ENCODE results near the gene TMEM245. TPM values are rescaled to one million over a fixed set of nuclear protein-coding genes. Genes with fewer than 3 reads are reported as not detected.

TMEM245 gene
- total RNA-seq, 1 donor from 2014 or later: 168 TPM

DNA sequence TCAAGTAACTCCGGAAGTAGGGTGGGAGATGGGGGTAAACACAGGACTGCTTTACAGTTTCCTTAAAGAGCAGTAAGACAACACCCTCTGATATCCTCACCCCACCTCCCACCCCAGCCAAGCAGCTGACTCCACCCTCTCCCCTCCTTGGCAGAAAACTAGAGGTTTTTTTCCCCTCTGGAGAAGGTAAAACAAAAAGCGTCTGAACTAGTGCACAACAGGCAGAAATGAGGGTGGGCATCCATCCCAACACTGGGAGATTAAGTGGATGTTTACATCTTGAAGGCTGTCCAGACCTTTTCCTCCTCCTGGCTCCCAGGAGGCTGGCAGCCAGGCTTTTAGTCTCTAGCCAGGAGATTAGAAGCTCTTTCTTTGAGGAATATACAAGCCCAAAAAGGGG, 92.6 kb downstream of the TMEM245 start:
- no peak for DNase-seq (ENCODE audit: low read depth)

GRCh38 chr9:109026306-109026705, 93.4 kb downstream of the TMEM245 start:
- DNase-seq (ENCODE audit: low read depth): no peak

DNA sequence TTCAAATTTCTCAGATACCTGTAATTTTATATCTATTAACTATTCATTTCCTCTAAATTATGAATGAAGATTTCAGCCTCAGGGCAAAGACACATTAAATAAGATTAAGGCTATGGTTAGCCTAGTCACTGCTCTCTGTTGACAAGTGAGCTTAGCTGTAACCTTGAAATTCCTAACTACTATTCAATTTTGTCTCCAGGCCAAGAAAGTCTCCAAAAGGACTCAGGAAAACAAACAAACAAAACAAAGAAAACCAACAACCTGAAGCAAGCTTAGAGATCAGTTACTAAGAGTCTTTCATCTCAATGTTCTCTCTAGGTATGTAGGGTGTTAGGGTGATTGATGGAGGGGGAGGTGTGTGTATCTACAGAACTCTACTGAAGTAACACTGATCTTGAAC, 96.9 kb downstream of the TMEM245 start:
- DNase-seq (ENCODE audit: low read depth): peak; percentile 70

DNA sequence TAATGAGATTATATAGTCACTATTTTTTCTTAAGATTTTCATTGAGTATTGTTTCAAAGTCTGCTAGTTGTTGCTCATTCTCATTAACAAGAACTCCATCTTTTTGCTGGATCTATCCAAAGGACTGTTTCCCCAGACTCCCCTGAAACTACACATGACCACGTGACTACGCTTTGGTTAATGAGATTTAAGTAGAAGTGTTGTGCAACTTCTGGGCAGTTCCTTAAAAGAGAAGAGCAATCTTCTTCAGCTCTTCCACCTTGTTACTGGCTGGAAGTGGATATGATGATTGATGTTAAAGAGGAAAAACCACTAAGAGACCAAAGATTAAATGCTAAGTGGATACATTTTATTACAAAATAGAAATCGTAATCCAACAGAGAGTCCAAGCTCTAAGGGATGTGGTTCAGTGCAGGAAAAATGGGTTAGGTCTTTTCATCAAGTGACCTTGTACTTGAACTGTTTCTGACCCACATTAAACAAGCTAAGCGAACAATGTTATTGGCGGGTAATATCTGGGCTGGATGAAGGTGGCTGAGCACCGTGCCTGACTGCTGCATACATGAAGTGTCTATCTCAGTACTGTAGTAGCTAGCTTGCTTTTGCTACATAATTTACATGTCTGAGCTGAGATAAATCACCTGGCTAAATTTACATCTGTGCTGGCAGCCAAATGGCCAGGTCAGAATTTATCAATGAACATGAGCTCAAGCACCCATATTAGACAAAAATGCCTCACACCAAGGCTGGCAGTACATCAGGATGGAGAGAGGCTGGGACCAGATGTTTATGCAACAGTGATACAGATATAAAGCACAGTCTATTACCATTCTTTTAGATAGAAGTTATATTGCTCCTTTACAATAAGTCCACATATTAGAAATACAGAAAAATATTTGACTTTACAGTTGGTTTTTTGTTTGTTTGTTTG, 98.9 kb downstream of the TMEM245 start:
- no peak for DNase-seq (ENCODE audit: low read depth)

DNA sequence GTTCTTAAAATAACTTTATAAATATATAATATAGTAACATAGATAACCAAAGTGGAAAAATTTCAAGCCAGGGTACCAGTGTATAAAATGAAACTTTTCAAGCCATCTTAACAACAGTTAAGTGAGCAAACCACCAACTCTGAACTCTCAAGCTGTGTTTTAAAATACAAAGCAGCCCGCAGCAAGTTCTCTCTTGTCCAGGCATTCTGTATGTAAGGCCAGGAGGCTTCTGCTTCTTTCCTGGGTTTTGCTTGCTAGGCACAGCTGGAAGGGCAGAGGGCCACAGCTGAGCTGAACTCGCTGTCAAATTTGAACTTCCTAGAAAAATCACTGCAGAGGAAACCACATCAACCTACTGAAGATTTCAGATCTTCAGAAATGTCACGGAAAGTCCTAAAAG, 99.6 kb downstream of the TMEM245 start:
- no peak for DNase-seq (ENCODE audit: low read depth)

DNA sequence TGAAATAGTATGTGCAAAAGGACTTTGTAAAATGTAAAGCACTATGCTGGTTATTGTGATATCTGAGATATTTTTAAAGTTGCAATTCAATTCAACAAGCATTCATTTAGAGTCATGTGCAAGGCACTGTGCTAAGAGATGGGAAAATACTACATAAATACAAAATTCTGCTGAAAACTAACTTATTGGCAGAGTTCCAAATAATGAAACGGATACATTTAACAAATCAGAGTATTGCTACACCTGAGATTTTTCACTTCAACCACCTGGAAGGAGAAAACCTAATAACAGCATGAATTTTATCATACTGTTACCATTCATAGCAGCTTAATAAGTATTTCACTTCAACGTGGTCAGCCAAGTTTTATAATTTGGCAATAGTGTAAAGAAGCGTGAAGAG, 100.3 kb downstream of the TMEM245 start:
- DNase-seq (ENCODE audit: low read depth): no peak

DNA sequence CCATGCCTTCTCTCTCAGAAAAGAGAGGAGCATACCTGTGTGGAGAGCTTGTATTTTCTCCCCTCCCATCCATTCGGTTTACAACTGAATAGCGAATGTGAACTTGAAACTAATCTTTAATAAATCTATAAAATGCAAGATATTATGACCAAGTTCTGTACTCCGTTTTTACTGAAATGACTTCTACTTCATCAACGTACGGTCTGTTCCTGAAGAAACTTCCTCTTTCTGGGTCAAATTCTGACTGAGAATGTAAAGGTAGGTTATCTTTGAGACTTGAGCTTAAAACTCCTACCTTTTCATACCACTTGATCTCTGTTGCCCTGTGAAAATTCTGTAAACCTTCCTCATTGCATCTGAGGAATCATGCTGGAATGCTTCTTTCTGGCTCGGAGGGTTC, 102.3 kb downstream of the TMEM245 start:
- DNase-seq (ENCODE audit: low read depth): no peak

DNA sequence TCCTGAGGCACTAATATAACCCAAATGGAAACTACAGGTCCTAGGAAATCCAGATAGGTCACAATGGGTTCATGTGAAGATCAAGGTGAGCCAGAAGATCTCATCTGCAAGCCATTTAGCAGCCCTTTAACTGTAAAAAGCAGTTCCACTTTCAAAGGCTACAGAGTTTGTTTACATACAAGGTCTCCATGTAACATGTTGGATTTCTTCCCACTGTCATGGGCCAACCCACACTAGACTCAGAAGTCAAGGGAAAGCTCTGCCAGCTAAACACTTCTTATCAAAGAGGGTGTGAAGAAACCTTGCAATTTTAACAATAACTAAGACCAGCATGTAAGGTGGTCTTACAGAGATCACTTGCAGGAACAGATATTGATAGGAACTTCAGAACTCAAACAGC, 102.7 kb downstream of the TMEM245 start:
- peak; percentile 34 for DNase-seq (ENCODE audit: low read depth)

DNA sequence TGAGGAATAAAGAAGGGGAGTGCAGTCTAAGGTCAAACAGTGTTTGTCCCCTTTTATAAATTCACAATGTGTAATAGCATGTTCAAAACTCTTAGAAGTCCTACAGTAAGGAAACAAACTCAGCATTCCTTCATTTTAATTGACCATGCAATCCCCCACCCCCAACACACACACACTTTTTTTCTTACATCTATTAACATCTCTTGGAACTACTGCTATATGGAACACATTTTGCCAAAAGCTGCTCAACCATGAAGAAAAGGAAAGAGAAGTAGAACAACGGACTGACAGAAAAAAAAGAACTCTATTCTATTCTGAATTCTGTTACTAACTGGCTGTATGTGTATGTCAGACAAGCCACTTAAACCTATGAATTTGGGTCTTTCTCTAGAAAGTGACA, 103.6 kb downstream of the TMEM245 start:
- peak; percentile 88 for DNase-seq (ENCODE audit: low read depth)

DNA sequence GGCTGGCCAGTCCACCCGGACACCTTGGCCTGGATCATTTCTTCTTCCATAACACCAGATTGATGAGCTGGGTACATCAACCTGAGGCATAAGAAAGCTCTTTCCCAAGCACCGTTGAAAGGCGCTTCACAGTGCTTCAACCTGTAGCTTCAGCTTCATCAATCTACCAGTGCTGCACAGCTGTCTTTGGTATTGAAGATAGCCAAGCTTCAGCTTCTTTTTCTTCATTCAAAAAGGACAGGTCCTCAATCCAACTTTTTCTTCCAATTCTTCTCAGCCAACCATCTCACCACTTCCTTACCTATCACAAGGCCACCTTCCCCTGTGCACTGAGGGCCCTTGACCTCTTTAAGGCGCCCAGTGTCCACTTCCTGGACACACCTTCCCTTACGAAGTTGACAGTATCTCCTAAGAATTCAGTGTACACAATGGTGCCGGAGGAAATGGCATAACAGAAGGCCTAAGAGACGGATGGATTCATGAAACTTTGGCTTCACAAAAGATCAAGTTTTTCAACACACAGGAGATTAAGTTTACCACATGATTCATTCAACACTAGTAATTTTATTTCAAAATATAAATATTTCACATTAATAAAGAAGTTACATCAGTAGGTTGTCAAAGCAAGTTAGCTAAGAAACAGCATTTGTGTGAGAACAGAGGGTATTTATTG, 105.0 kb downstream of the TMEM245 start:
- no peak for DNase-seq (ENCODE audit: low read depth)

- peak; percentile 93 for DNase-seq (ENCODE audit: low read depth)
These were observed 105.8 kb downstream of the TMEM245 start for GRCh38 chr9:109013679-109014607.

DNA sequence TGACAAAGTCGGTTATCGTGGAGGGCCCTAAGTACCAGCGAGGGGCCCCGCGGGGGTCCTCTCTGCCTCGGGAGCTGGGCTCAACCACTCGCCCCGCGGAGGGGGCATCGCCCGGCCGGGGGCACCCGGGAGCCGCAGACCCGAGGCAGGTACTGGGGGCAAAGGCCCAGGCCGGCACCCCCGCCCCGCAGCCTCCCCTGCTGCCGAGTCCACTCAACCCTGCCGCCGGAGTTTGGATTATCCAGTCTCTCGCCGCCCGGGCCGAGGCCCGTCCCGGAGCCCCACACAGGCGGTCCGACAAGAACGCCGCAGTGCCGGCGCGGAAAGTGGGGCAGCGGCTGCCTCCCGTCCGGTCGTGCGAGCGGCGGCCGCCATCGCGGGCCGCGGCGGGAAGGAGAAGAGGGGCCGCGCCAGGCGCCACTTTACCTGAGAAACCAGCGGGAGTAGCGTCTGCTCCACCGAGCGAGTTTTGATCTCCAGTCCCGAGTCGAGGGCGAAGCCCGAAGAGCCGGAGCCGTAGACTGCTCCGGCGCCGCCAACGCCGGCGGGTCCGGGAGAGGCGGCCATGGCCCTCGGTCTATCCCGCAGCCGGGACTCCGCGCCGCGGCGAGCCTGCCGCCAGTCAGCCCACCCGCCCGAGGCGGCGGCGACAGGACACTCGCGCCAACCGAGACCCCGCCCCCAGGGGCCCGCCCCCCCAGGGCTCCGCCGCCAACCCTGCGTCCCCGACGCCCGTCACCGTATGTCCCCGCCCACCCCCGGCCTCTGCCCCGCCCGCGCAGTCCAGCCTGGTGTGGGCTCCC, 106.7 kb downstream of the TMEM245 start, which contains the start of gene CTNNAL1:
CTNNAL1 (minus strand) TSS at position 624 of the 803 bp plus-strand sequence; CDS start at position 567, 57 bp downstream.
- no peak for DNase-seq (ENCODE audit: low read depth)

DNA sequence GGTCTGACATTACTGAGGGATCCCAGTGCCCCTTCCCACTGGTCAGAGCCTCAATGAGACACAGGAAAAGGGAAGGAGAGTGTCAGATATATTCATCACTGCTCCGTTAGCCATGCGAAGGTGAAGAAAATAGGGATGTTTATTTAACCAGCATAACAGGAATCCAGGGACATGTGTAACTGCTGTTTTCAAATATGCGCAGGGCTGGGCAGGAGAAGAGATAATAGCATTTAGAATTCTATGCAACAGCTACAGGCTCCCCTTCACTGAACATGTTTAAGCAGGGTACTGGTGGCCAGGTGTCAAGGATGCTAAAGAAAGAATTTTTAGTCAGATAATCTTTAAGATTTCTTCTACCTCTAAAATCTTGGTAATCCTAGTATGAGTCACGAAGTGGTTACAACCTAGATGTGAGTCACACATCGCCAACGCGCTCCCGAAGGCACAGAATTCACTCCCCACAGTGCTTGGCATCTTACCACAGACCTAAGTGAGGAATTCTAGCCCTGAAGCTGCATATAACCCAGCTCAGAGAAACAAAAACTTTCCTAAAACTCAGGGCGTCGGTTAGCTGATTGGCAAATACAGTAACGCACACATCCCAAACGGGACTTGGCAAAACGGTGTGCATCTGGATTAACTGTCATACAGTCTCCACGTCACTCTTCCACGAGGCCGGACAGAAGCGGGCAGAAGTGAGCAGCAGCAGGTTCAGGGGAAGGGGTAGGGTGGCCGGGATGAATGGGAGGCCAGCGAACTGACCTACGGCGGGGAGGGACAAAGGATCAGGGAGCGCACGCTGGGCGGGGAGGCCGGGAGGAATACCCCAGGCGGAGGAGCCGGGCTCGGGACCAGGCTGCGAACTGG, 107.5 kb downstream of the TMEM245 start:
- DNase-seq (ENCODE audit: low read depth): peak; percentile 99

- DNase-seq (ENCODE audit: low read depth): peak; percentile 66
These were observed 108.5 kb downstream of the TMEM245 start for GRCh38 chr9:109011231-109011671.

DNA sequence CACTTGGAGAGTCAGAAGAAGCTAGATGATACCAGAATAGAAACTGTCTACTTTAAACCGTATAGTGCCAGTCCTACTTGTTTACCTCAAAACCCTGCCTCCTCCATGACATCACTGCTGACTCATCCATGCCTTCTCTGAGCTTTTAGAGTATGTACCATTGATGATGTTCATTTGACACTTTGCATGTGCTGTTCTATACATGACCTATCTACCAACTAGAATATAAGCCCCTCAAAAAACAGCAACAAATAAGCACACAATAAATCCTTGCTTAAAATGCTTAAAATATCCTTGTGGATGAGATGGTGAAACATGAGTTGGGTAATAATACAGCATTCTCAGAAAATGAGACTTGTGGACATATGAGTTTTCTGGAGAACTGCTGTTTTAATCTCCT, 109.0 kb downstream of the TMEM245 start:
- DNase-seq (ENCODE audit: low read depth): peak; percentile 85

DNA sequence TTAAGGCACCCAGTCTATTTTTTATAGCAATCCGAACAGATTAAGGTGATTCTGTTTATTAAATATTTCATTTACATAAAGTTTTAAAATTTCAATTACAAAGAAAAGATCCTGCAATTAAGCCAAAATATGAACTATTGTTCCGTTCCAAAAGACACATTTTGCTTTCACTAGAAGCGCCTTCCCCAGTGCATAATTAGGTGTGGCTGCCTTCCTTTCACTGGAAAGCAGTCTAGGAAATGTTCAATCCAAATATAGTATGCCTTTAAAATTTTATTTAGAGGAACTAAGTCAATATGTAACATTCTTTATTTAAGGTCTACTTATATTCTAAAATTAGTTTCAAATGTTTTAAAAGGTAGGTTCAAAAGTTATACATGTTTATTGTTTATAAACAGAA, 114.1 kb downstream of the TMEM245 start:
- DNase-seq (ENCODE audit: low read depth): no peak

DNA sequence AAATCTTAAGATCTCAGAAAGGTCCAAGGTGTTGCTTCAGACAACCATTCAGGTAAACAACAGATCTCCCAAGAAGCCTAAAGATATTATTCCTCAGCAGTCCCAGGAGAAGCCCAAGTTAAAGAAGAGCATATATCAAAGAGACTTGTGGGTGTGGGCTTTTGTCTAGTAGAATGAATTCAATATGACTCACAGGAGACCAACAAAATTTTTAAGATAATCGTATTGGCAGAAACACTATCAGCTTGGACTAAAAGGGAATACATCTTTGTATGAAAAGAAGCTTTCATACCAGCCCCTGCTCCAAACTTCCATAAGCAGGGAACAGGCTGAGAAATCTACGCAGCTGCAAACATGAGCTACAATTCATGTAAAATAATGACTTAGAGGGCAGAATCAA, 116.6 kb downstream of the TMEM245 start:
- DNase-seq (ENCODE audit: low read depth): no peak

GRCh38 chr9:109002141-109002540, 117.6 kb downstream of the TMEM245 start:
- DNase-seq (ENCODE audit: low read depth): no peak

DNA sequence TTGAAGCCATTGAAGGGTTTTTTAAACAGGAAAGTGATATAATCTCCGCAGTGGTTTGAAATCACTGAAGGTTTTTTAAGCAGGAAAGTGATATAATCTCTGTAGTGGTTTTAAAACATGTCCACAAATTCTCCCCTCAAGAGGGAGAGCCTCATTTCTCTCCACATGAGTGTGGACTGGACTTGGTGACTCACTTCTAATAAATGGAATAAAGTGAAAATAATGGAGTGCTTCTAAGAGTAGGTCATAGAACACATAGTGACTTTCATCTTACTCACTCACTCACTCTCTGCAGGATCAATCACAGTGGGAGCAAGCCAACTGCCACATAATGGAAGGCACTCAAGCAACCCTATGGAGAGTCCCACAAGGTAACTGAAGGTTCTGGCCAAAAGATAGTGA, 118.5 kb downstream of the TMEM245 start:
- peak; percentile 94 for DNase-seq (ENCODE audit: low read depth)

DNA sequence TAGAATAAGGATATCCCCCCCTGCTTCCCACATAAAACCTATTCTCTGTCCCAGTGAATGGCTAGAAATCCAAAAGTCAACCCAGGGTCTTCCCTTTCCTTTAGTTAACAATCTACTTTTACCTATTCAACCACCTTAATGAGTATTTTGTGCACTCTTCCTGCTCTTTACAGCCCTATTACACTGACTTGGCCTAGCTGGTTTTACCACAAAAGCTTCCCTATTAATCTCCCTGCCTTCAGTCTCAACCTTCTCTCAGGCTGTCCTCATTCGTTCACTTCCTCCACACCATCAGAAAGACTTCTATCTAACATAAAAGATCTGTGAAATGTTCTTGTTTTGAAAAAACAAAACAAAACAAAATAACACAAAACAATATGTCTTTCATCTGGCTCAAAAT, 122.6 kb downstream of the TMEM245 start:
- DNase-seq (ENCODE audit: low read depth): no peak

Data from renal cortical epithelial cell (primary cell).